Measurements from ENCODE around the gene RALGDS. TPM values are rescaled to one million over a fixed set of nuclear protein-coding genes. Genes with fewer than 3 reads are reported as not detected.

Gene RALGDS
- total and polyA plus RNA-seq, 2 of the 13 experiments (the other 11 are each of a cell fraction or from before 2014, with no cell fraction given): 12.9 to 25.5 TPM

DNA sequence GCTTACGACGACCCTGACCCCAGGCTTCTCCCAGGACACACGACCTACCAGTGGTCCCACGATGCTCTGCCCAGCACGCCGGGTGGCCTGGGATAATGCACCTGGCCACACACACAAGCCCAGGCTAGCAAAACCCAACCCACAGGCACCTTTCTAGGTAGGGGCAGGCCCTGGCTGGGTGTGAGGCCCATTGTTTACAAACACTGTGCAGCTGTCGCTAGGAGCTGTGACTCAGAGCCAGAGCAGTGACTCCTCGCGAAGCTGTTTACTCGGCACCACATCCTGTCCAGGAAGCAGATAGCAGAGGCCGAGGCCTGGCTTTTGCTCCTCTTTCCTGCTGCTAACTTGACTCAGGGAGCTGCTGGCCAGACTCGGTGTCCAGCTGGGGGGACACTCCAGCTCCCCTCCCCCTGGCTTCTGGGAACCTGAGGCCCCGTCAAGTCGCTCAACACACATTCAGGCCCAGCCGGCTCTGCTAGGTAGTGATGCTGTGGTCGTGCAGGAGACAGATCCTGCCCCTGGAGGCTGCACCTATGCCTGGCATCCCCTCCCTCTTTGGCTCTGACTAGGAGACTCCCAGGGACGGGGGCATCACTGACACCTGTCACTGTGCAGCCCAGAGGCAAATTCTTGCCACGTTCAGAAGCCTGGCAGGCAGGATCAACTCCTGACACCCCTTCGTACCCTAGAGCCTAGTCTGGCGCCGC is 12.8 kb upstream of the RALGDS start (continued):
- peak; percentile 90 for TF ChIP-seq PHF5A (CRISPR knock-in tag; IDR thresholded peaks at IDR 0.05; ENCODE audit: low read depth, unreplicated experiment)
- TF ChIP-seq, protein P1, sequence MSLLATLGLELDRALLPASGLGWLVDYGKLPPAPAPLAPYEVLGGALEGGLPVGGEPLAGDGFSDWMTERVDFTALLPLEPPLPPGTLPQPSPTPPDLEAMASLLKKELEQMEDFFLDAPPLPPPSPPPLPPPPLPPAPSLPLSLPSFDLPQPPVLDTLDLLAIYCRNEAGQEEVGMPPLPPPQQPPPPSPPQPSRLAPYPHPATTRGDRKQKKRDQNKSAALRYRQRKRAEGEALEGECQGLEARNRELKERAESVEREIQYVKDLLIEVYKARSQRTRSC (CRISPR knock-in tag; IDR thresholded peaks at IDR 0.05; ENCODE audit: low read depth): no peak
- TF ChIP-seq ZNF660 (CRISPR knock-in tag; IDR thresholded peaks at IDR 0.05; ENCODE audit: borderline replicate concordance, low read depth): no peak; the same call in 1 of the 2 replicates
- TF ChIP-seq ATF7-NPFF (CRISPR knock-in tag; IDR thresholded peaks at IDR 0.05; ENCODE audit: low read depth): no peak
- TF ChIP-seq TBL1XR1 (IDR thresholded peaks at IDR 0.05; ENCODE audit: borderline replicate concordance, low read length, partially characterized antibody): peak; percentile 74
- peak; percentile 44; the same call in 1 of the 2 replicates for TF ChIP-seq ZNF652 (CRISPR knock-in tag; IDR thresholded peaks at IDR 0.05; ENCODE audit: borderline replicate concordance, low read depth)
- TF ChIP-seq, protein P2, sequence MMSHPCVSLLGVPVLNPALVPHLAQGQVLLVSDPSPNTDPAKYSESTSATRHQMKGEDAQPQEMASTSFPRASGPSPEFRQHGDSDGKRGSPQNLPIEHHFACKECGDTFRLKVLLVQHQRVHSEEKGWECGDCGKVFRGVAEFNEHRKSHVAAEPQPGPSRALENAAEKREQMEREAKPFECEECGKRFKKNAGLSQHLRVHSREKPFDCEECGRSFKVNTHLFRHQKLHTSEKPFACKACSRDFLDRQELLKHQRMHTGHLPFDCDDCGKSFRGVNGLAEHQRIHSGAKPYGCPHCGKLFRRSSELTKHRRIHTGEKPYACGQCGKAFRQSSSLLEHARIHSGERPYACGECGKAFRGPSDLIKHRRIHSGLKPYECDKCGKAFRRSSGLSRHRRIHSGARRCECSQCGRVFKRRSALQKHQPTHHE (CRISPR knock-in tag; IDR thresholded peaks at IDR 0.05; ENCODE audit: borderline replicate concordance): no peak
- TF ChIP-seq ELF1 (CRISPR knock-in tag; IDR thresholded peaks at IDR 0.05): peak; percentile 76
- peak; percentile 32; the same call in 1 of the 2 replicates for TF ChIP-seq MYC (CRISPR knock-in tag; IDR thresholded peaks at IDR 0.05; ENCODE audit: borderline replicate concordance)
- TF ChIP-seq HOXA5 (CRISPR knock-in tag; IDR thresholded peaks at IDR 0.05): 0 out of 2 replicates have a peak, but pooled peaks have one; percentile 51
- no peak for TF ChIP-seq HHEX (CRISPR knock-in tag; IDR thresholded peaks at IDR 0.05)
- peak; percentile 40; the same call in 1 of the 2 replicates for TF ChIP-seq ZNF709 (CRISPR knock-in tag; IDR thresholded peaks at IDR 0.05)
- 0 out of 2 replicates have a peak, but pooled peaks have one; percentile 82 for TF ChIP-seq MEIS2 (CRISPR knock-in tag; IDR thresholded peaks at IDR 0.05)
- peak; percentile 40; the same call in 1 of the 2 replicates for TF ChIP-seq NCOR1 (IDR thresholded peaks at IDR 0.05; ENCODE audit: borderline replicate concordance, low read length)
- TF ChIP-seq KAT8 (CRISPR knock-in tag; IDR thresholded peaks at IDR 0.05): peak; percentile 80
- TF ChIP-seq ZNF766 (CRISPR knock-in tag; IDR thresholded peaks at IDR 0.05; ENCODE audit: borderline replicate concordance): peak; percentile 62; the same call in 1 of the 2 replicates
- peak; percentile 43; the same call in 1 of the 2 replicates for TF ChIP-seq KMT2A (CRISPR knock-in tag; IDR thresholded peaks at IDR 0.05)
- TF ChIP-seq TBX3 (IDR thresholded peaks at IDR 0.05; ENCODE audit: borderline replicate concordance): peak; percentile 76; the same call in 1 of the 2 replicates
- TF ChIP-seq HNRNPL (IDR thresholded peaks at IDR 0.05; ENCODE audit: low read depth, low read length): peak; percentile 35; the same call in 1 of the 2 replicates
- TF ChIP-seq ZNF383 (CRISPR knock-in tag; IDR thresholded peaks at IDR 0.05; ENCODE audit: borderline replicate concordance): no peak
- TF ChIP-seq ZNF235 (CRISPR knock-in tag; IDR thresholded peaks at IDR 0.05; ENCODE audit: borderline replicate concordance): no peak
- TF ChIP-seq, protein P3, sequence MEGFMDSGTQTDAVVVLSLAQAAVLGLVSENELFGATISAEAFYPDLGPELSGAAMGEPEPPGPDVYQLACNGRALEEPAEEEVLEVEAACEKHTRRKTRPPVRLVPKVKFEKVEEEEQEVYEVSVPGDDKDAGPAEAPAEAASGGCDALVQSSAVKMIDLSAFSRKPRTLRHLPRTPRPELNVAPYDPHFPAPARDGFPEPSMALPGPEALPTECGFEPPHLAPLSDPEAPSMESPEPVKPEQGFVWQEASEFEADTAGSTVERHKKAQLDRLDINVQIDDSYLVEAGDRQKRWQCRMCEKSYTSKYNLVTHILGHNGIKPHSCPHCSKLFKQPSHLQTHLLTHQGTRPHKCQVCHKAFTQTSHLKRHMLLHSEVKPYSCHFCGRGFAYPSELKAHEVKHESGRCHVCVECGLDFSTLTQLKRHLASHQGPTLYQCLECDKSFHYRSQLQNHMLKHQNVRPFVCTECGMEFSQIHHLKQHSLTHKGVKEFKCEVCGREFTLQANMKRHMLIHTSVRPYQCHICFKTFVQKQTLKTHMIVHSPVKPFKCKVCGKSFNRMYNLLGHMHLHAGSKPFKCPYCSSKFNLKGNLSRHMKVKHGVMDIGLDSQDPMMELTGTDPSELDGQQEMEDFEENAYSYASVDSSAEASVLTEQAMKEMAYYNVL (CRISPR knock-in tag; IDR thresholded peaks at IDR 0.05; ENCODE audit: borderline replicate concordance): no peak
- TF ChIP-seq, protein P4, sequence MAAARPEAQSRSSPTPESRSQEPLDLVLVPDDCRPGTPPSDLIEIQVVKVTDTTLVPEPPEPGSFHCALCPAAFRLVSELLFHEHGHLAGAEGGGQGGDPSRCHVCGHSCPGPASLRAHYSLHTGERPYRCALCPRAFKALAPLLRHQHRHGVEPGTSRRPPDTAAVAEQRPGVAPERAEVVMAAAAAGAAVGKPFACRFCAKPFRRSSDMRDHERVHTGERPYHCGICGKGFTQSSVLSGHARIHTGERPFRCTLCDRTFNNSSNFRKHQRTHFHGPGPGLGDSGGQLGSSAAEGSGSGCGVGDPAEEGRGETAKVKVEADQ (CRISPR knock-in tag; IDR thresholded peaks at IDR 0.05; ENCODE audit: borderline replicate concordance): 0 out of 2 replicates have a peak, but pooled peaks have one; percentile 27
- TF ChIP-seq ZNF644 (CRISPR knock-in tag; IDR thresholded peaks at IDR 0.05; ENCODE audit: low read depth): no peak
- no peak for TF ChIP-seq THYN1 (CRISPR knock-in tag; IDR thresholded peaks at IDR 0.05; ENCODE audit: borderline replicate concordance, low read depth)
